ENCODE measurements around the gene SIPA1.

DNA sequence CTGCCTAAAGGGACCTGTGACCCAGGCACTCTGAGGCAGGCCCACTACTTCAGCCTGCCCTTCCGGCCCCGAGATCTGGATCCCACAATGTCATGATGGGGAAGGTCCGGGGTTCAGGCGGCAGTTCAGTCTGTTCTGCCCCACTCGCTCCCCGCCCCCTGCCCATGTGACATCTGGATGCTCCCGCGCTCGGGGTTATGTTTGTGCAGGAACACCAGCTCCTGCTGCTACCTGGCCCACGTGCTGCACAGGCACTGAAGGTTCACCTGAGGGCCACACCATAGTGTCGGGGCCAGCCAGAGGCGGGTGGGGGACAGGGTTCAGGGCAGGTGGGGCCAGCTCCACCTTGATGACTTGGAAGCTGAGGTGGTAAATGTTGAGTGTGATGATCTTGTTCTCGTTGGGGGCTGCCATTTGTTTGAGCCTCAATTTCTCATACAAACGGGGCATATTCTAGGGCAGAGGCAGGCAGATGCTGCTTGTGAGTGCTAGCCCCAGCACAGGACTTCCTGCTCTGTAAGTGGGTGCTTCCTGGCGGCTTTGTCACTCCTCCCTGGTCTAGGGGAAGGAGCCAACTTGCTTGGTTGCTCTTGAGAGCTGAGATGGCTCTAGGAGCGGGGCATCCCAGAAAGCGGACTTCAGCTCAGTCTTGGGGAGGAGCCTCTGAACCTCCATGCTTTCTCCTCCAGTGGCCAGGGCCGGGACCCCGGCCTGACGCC, 4.4 kb upstream of the SIPA1 start:
- TF ChIP-seq, protein P1, sequence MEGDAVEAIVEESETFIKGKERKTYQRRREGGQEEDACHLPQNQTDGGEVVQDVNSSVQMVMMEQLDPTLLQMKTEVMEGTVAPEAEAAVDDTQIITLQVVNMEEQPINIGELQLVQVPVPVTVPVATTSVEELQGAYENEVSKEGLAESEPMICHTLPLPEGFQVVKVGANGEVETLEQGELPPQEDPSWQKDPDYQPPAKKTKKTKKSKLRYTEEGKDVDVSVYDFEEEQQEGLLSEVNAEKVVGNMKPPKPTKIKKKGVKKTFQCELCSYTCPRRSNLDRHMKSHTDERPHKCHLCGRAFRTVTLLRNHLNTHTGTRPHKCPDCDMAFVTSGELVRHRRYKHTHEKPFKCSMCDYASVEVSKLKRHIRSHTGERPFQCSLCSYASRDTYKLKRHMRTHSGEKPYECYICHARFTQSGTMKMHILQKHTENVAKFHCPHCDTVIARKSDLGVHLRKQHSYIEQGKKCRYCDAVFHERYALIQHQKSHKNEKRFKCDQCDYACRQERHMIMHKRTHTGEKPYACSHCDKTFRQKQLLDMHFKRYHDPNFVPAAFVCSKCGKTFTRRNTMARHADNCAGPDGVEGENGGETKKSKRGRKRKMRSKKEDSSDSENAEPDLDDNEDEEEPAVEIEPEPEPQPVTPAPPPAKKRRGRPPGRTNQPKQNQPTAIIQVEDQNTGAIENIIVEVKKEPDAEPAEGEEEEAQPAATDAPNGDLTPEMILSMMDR (conservative IDR thresholded peaks at IDR 0.05 in 1 of 2, IDR thresholded peaks at IDR 0.05 in 1 of 2; ENCODE audit: extremely low read depth in 1 of 2, insufficient read depth in 1 of 2, low read depth in 1 of 2, low read length in 2 of 2), result no peak
- TF ChIP-seq EZH2 (IDR thresholded peaks at IDR 0.05; ENCODE audit: borderline replicate concordance, low read length), result no peak
